ENCODE results near the gene PHACTR1.

DNA sequence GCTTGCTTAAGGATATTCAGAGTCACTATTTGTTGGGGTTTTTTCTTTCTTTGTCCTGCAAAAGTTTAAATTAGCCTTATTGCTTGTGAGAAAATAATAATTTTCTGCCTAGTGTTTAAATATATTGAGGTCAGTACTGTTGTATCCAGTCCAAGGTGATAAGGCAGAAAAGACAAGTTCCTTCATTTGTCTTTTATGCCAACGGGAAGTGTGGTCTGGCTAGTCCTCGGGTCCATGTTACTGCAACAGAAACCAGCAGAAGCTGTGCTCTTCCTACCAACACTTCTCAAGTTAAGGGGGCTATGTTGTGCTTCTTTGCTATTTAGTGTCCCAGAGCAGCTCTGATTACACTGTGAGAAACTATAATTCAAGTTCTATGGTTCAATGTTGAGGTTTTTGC is 310.6 kb downstream of the PHACTR1 start:
- TF ChIP-seq EZH2 (IDR thresholded peaks at IDR 0.05; ENCODE audit: low read length, unreplicated experiment): no peak
- TF ChIP-seq, protein P1, sequence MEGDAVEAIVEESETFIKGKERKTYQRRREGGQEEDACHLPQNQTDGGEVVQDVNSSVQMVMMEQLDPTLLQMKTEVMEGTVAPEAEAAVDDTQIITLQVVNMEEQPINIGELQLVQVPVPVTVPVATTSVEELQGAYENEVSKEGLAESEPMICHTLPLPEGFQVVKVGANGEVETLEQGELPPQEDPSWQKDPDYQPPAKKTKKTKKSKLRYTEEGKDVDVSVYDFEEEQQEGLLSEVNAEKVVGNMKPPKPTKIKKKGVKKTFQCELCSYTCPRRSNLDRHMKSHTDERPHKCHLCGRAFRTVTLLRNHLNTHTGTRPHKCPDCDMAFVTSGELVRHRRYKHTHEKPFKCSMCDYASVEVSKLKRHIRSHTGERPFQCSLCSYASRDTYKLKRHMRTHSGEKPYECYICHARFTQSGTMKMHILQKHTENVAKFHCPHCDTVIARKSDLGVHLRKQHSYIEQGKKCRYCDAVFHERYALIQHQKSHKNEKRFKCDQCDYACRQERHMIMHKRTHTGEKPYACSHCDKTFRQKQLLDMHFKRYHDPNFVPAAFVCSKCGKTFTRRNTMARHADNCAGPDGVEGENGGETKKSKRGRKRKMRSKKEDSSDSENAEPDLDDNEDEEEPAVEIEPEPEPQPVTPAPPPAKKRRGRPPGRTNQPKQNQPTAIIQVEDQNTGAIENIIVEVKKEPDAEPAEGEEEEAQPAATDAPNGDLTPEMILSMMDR (conservative IDR thresholded peaks at IDR 0.05; ENCODE audit: low read depth, low read length): no peak

Data from PC-3 (cell line).